ENCODE data around the gene FYTTD1. TPM values are rescaled to one million over a fixed set of nuclear protein-coding genes. Genes with fewer than 3 reads are reported as not detected.

The FYTTD1 gene
- total RNA-seq, 1 experiment from 2014 or later: 75.4 TPM

DNA sequence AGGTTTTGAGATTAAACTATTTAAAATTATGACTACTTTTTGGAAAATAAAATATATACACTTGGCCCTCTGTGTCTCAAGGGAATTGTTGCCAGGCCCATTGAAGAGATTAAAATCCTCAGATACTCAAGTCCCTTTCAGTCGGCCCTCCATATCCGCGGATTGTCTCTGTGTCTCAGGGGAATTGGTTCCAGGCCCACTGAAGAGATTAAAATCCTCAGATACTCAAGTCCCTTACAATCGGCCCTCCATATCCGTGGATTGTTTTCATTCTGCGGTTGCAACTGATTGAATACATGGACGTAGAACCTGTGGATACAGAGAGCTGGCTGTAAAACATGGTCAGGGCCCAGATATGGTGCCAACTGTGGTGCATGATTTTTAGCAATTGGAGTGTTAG is 25.6 kb downstream of the FYTTD1 start:
- TF ChIP-seq EZH2 (IDR thresholded peaks at IDR 0.05; ENCODE audit: low read depth): no peak
- TF ChIP-seq, protein P1, sequence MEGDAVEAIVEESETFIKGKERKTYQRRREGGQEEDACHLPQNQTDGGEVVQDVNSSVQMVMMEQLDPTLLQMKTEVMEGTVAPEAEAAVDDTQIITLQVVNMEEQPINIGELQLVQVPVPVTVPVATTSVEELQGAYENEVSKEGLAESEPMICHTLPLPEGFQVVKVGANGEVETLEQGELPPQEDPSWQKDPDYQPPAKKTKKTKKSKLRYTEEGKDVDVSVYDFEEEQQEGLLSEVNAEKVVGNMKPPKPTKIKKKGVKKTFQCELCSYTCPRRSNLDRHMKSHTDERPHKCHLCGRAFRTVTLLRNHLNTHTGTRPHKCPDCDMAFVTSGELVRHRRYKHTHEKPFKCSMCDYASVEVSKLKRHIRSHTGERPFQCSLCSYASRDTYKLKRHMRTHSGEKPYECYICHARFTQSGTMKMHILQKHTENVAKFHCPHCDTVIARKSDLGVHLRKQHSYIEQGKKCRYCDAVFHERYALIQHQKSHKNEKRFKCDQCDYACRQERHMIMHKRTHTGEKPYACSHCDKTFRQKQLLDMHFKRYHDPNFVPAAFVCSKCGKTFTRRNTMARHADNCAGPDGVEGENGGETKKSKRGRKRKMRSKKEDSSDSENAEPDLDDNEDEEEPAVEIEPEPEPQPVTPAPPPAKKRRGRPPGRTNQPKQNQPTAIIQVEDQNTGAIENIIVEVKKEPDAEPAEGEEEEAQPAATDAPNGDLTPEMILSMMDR (conservative IDR thresholded peaks at IDR 0.05): no peak
- ChIA-PET CTCF (no interaction called here), POLR2A (ENCODE audit: unreplicated experiment) (interaction anchor here (0.7 kb wide), 1 partner anchor 65 kb away, joined by 7 read pairs; no protein-coding TSS in a partner anchor)
- H3K36me3 ChIP-seq (ENCODE audit: low read depth): peaks cover 65% of the 10 kb centered on the region
- peaks cover 4% of the 10 kb centered on the region for H3F3A ChIP-seq (ENCODE audit: insufficient read depth, low read depth)
- DNase-seq: no peak
- intact Hi-C loops (cut with micrococcal nuclease; ENCODE audit: unreplicated experiment): no loop called here
- no peaks in the 10 kb centered on the region for H3K27me3 ChIP-seq (ENCODE audit: insufficient read depth, low read depth)
- no peak overlapping the region for H3K27ac ChIP-seq
- H3K9me3 ChIP-seq (ENCODE audit: insufficient read depth, low read depth): no peaks in the 10 kb centered on the region
- no peak overlapping the region for H3K4me2 ChIP-seq
- H3K4me1 ChIP-seq (replicated peaks; ENCODE audit: insufficient read depth): no peaks in the 10 kb centered on the region
- no peak overlapping the region for H3K4me3 ChIP-seq
- H2AFZ ChIP-seq: no peak overlapping the region
- H3K79me2 ChIP-seq (ENCODE audit: low read depth): no peaks in the 10 kb centered on the region
- no peaks in the 10 kb centered on the region for H4K20me1 ChIP-seq (ENCODE audit: insufficient read depth)
- H3K9me2 ChIP-seq (ENCODE audit: insufficient read depth): no peaks in the 10 kb centered on the region
- no TSS peak for BruUV-seq (replicated peaks)

DNA sequence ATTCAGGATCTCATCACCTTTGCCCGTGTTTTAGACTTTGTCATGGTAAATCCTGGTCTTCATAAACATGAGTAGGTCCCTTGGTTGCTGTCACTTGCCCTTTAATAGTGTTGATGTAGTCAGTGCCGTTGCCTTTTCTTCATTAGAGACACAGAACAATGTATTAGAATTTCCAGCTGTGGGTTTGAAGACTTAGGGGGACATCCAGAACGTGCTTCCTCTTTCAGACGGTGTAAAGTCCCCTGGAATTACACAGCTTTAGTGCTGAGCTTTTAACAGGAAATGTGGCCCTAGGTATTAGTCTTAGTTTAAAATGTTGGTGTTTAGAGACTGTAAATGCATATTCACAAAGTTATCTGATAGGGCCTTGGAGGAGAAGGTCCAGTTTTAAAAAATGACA is 32.5 kb downstream of the FYTTD1 start:
- ChIA-PET CTCF (no interaction called here), POLR2A (ENCODE audit: unreplicated experiment) (no interaction called here)
- intact Hi-C loops (cut with micrococcal nuclease; ENCODE audit: unreplicated experiment): no loop called here
- no TSS peak for BruUV-seq (replicated peaks)
- no peak for DNase-seq
- H3K27me3 ChIP-seq (ENCODE audit: insufficient read depth, low read depth): no peaks in the 10 kb centered on the region
- H3K79me2 ChIP-seq (ENCODE audit: low read depth): no peaks in the 10 kb centered on the region
- TF ChIP-seq, protein P1 (conservative IDR thresholded peaks at IDR 0.05): no peak
- TF ChIP-seq EZH2 (IDR thresholded peaks at IDR 0.05; ENCODE audit: low read depth): no peak
- H3K4me3 ChIP-seq: no peak overlapping the region
- no peaks in the 10 kb centered on the region for H3K9me3 ChIP-seq (ENCODE audit: insufficient read depth, low read depth)
- H3F3A ChIP-seq (ENCODE audit: insufficient read depth, low read depth): peaks cover 17% of the 10 kb centered on the region; the same call in 1 of the 2 replicates
- no peaks in the 10 kb centered on the region for H3K9me2 ChIP-seq (ENCODE audit: insufficient read depth)
- peaks cover 7% of the 10 kb centered on the region for H3K4me1 ChIP-seq (replicated peaks; ENCODE audit: insufficient read depth)
- H4K20me1 ChIP-seq (ENCODE audit: insufficient read depth): no peaks in the 10 kb centered on the region
- no peak overlapping the region for H3K27ac ChIP-seq
- no peak overlapping the region for H3K4me2 ChIP-seq
- no peak overlapping the region for H2AFZ ChIP-seq
- peaks cover 32% of the 10 kb centered on the region for H3K36me3 ChIP-seq (ENCODE audit: low read depth)

DNA sequence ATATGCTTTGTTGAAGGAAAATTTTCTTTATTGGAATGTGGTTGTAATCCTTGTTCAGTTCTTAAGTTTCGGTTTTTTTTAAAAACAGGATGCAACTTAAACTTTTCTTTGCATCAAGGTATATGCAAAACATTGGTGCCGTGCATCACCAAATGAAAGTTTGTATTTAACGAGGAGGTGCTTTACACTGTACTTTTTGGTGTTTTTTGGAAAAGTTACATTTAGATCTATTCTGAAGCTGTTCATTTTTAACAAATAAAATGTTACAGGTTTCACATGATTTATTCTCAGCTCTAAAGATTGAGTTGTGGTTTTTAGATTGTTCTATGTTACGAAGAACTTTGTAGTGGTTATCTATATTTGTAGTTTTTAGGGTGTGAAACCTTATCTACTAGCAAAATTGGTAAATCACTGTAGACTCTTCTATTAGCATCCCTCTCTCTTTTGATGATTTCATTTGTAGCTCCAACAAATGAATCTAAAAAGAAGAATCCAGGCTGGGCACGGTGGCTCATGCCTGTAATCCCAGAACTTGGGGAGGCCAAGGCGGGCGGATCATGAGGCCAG is 34.4 kb downstream of the FYTTD1 start:
- Histone ChIP-seq H3K4me2 (no peak overlapping the region), H4K20me1 (ENCODE audit: insufficient read depth) (no peaks in the 10 kb centered on the region), H3K27ac (no peak overlapping the region), H3K4me3 (no peak overlapping the region), H3K9me3 (ENCODE audit: insufficient read depth, low read depth) (no peaks in the 10 kb centered on the region), H3K36me3 (ENCODE audit: low read depth) (peaks cover 15% of the 10 kb centered on the region), H3F3A (ENCODE audit: insufficient read depth, low read depth) (peaks cover 32% of the 10 kb centered on the region; the same call in 1 of the 2 replicates), H3K27me3 (ENCODE audit: insufficient read depth, low read depth) (no peaks in the 10 kb centered on the region), H2AFZ (no peak overlapping the region), H3K4me1 (replicated peaks; ENCODE audit: insufficient read depth) (peaks cover 16% of the 10 kb centered on the region), H3K9me2 (ENCODE audit: insufficient read depth) (no peaks in the 10 kb centered on the region), H3K79me2 (ENCODE audit: low read depth) (no peaks in the 10 kb centered on the region)
- CTCF ChIA-PET: no interaction called here
- intact Hi-C loops (cut with micrococcal nuclease; ENCODE audit: unreplicated experiment): no loop called here
- no TSS peak for BruUV-seq (replicated peaks)
- DNase-seq: no peak
- TF ChIP-seq, protein P1 (conservative IDR thresholded peaks at IDR 0.05): no peak
- TF ChIP-seq EZH2 (IDR thresholded peaks at IDR 0.05; ENCODE audit: low read depth): no peak
- POLR2A ChIA-PET (ENCODE audit: unreplicated experiment): interaction anchor here (0.5 kb wide), 1 partner anchor 245 kb away, joined by 10 read pairs; no protein-coding TSS in a partner anchor
